MCF 10A (cell line): ENCODE measurements around the gene RRP9. TPM values are rescaled to one million over a fixed set of nuclear protein-coding genes. Genes with fewer than 3 reads are reported as not detected.
A peak's percentile ranks its signal among the peaks of the same experiment; 100 is the strongest.

Experiments
- BruUV-seq: library from RNA; stranded (reverse); fragments of 400-500 nt; replicated peaks from 2 replicates; lab custom pipeline; 2021; lab: Mats Ljungman, UMichigan
- CTCF ChIA-PET: fragments of 300-600 bp; sonication (Branson Sonifier 250); formaldehyde crosslinking; extraction: SDS; loops from one replicate; lab custom pipeline; 2021; ENCODE audit warnings: antibody characterized with exemption, inconsistent platforms; lab: Yijun Ruan, JAX
- POLR2A ChIA-PET: fragments of 300-600, 350-650 bp; sonication (Branson Sonifier 250); formaldehyde crosslinking; extraction: SDS; loops from one replicate; lab custom pipeline; 2020; ENCODE audit warnings: antibody characterized with exemption, inconsistent platforms; lab: Yijun Ruan, JAX
- DNase-seq: peaks from one replicate; pipeline ENCODE4 v3.0.0-alpha.2; 2018; ENCODE audit not compliant: unreplicated experiment
- H3K27ac Mint-ChIP-seq: one replicate; pipeline ENCODE4 v1.8.0; 2022; ENCODE audit warnings: mild to moderate bottlenecking, low read depth, mixed read lengths; ENCODE audit not compliant: unreplicated experiment
- H3K27me3 Mint-ChIP-seq: one replicate; pipeline ENCODE4 v1.8.0; 2022; ENCODE audit warnings: mixed read lengths; ENCODE audit not compliant: insufficient read depth, unreplicated experiment
- H3K36me3 Mint-ChIP-seq: one replicate; pipeline ENCODE4 v1.8.0; 2022; ENCODE audit warnings: mild to moderate bottlenecking, moderate library complexity, mixed read lengths; ENCODE audit not compliant: insufficient read depth, unreplicated experiment
- H3K4me1 Mint-ChIP-seq: one replicate; pipeline ENCODE4 v1.8.0; 2022; ENCODE audit warnings: mixed read lengths; ENCODE audit not compliant: insufficient read depth, unreplicated experiment
- H3K4me3 Mint-ChIP-seq: one replicate; pipeline ENCODE4 v1.8.0; 2022; ENCODE audit warnings: mild to moderate bottlenecking, moderate library complexity, mixed read lengths; ENCODE audit not compliant: unreplicated experiment
- H3K9me3 Mint-ChIP-seq: one replicate; pipeline ENCODE4 v1.8.0; 2022; ENCODE audit warnings: mixed read lengths; ENCODE audit not compliant: unreplicated experiment
- intact Hi-C: fragments of 100-400 bp; cut with micrococcal nuclease; formaldehyde crosslinking; loops from 2 replicates; pipeline ENCODE4 v1.14.1; 2022
- total RNA-seq: library from RNA; stranded (reverse); gene quantifications from 2 replicates; pipeline ENCODE4 v1.2.3, GENCODE V29; 2022
- TF ChIP-seq, protein P1 (sequence below): fragments of 200-600 bp; IDR thresholded peaks from one replicate; pipeline ENCODE4 v1.8.0; 2022; ENCODE audit warnings: antibody characterized with exemption, mild to moderate bottlenecking; ENCODE audit not compliant: unreplicated experiment

RRP9 gene
- total RNA-seq, 1 experiment from 2014 or later: 80.2 TPM

DNA sequence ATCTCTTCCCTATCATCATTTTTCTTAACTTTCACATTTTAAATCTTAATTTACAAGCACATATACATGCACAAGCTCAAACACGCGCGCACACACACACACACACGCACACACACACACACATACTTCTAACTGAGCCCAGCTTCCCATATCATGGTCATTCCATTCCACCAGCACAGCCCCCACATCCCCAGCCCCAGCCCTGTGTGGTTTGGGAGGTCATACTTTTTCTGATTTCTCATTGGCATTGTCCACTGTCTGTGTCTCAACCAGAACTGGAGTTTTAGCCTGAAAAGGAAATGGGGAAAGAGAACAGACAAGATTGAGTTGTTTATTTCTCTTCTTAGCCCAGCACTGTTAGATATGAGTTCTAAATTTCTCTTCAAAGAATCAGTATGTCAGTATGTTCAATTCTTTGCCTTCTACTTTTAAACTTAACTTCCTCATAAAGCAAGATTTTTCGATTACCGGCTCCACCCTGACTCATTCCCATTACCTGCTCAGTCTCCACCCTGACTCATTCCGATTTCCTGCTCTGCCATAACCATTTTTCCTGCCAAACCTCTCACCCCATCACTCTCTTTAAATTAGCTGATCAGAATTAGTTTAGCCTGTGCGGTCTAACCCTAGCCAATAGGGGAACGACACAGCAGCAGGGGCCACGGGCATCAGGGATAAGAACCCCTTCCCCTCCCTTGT, 44.9 kb downstream of the RRP9 start:
- DNase-seq: peak; percentile 6
- Mint-ChIP-seq H3K27me3 (peaks cover 3% of the 10 kb centered on the region), H3K4me1 (peaks cover 7% of the 10 kb centered on the region), H3K27ac (no peak overlapping the region), H3K4me3 (no peak overlapping the region), H3K36me3 (no peaks in the 10 kb centered on the region), H3K9me3 (no peaks in the 10 kb centered on the region)
- TF ChIP-seq, protein P1, sequence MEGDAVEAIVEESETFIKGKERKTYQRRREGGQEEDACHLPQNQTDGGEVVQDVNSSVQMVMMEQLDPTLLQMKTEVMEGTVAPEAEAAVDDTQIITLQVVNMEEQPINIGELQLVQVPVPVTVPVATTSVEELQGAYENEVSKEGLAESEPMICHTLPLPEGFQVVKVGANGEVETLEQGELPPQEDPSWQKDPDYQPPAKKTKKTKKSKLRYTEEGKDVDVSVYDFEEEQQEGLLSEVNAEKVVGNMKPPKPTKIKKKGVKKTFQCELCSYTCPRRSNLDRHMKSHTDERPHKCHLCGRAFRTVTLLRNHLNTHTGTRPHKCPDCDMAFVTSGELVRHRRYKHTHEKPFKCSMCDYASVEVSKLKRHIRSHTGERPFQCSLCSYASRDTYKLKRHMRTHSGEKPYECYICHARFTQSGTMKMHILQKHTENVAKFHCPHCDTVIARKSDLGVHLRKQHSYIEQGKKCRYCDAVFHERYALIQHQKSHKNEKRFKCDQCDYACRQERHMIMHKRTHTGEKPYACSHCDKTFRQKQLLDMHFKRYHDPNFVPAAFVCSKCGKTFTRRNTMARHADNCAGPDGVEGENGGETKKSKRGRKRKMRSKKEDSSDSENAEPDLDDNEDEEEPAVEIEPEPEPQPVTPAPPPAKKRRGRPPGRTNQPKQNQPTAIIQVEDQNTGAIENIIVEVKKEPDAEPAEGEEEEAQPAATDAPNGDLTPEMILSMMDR: no peak
- ChIA-PET POLR2A (no interaction called here), CTCF (no interaction called here)
- intact Hi-C loops: no loop called here
- no TSS peak for BruUV-seq

DNA sequence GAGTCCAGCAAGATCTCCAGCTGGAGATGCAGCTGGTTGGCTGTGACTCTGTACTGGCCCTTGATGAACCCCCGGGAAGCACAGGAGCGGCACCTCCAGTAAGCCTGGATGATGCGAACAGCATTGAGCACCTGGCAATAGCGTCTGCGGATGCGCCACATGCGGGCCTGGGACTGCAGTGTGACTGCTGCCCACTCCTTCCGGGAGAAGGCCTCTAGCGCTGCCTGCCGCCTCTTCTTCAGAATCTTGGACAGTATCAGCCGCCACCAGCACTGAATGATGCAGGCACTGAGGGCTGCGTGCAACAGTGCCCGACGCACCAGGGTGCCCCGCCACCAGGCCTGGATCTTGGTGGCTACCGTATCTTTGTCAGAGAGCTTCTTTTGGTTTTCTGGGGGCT, 46.8 kb downstream of the RRP9 start:
- Mint-ChIP-seq H3K4me1 (peaks cover 7% of the 10 kb centered on the region), H3K27me3 (peaks cover 21% of the 10 kb centered on the region), H3K27ac (no peak overlapping the region), H3K9me3 (no peaks in the 10 kb centered on the region), H3K36me3 (no peaks in the 10 kb centered on the region), H3K4me3 (no peak overlapping the region)
- ChIA-PET POLR2A (interaction anchor here (0.7 kb wide), 1 partner anchor 45 kb away, joined by 4 read pairs; no protein-coding TSS in a partner anchor), CTCF (interaction anchor here (0.6 kb wide), 1 partner anchor 83 kb away, joined by 3 read pairs; no protein-coding TSS in a partner anchor)
- intact Hi-C loops: no loop called here
- BruUV-seq: no TSS peak
- no peak for DNase-seq
- TF ChIP-seq, protein P1: no peak

DNA sequence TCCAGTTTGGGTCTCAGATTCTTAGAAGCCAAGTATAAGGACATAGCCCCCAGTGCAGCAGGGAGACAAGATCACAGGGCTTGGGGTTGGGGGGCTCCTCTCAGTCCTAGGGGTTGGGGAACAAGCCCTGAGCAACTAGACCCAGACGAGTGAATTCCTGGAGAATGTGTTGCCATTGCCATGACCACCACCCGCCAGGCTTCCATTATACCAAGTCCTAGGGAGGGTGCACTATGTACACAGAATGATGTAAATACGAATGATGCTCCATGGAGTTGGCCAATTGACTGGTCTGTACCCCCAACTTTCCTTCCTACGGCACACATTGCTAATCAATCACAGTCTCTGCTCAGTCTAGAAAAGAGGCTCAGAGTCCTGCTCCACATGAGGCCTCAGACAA, 47.3 kb downstream of the RRP9 start:
- no peak overlapping the region for H3K4me3 Mint-ChIP-seq
- H3K27ac Mint-ChIP-seq: no peak overlapping the region
- H3K27me3 Mint-ChIP-seq: peaks cover 23% of the 10 kb centered on the region
- DNase-seq: no peak
- ChIA-PET CTCF (interaction anchor here (0.6 kb wide), 1 partner anchor 82 kb away, joined by 3 read pairs; no protein-coding TSS in a partner anchor), POLR2A (interaction anchor here (0.7 kb wide), 1 partner anchor 44 kb away, joined by 4 read pairs; no protein-coding TSS in a partner anchor)
- TF ChIP-seq, protein P1: no peak
- H3K4me1 Mint-ChIP-seq: peaks cover 7% of the 10 kb centered on the region
- BruUV-seq: no TSS peak
- H3K36me3 Mint-ChIP-seq: no peaks in the 10 kb centered on the region
- intact Hi-C loops: no loop called here
- H3K9me3 Mint-ChIP-seq: no peaks in the 10 kb centered on the region

DNA sequence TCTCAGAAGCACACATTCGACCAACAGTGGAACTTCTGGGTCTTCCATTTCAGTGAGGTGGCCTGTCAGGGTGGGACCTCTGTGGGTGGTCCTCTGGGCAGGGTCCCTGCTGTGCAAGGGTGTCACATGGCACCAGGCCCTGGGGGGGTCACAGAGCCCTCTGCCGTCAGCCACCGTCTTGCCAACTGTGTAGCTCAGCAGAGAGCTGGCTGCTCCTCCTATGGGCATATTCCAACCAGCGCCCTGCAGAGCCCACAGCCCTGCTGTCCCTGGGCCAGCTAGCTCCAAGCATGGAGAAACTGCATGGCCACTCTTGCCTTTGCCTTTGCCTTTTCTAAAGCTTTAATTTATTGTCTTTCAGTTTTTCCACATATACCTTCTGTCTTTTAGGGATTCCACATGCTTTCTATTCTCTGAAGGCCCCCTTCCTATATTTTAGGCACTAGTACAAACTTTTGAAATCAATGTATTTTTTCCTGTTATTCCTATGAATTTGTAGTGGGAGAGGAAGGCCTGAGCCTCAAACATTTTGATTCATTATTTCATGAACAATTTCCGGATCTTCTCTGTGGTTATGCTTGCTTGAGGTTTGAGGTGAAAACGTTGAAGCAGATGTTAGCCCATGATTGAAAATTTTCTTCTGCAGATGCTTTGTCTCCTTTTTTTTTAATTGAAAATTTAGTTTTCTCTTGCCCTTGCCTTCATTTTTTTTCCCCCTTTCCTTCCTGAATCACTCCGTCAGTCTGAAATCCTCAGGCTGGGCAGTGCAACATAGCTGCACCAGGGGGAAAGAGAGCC, 50.3 kb downstream of the RRP9 start:
- intact Hi-C loops: no loop called here
- TF ChIP-seq, protein P1: no peak
- H3K27ac Mint-ChIP-seq: no peak overlapping the region
- no peak for DNase-seq
- no peaks in the 10 kb centered on the region for H3K9me3 Mint-ChIP-seq
- no peak overlapping the region for H3K4me3 Mint-ChIP-seq
- H3K27me3 Mint-ChIP-seq: peaks cover 23% of the 10 kb centered on the region
- H3K4me1 Mint-ChIP-seq: no peaks in the 10 kb centered on the region
- no TSS peak for BruUV-seq
- ChIA-PET CTCF (interaction anchor here (0.6 kb wide), 1 partner anchor 12 kb away, joined by 3 read pairs; the partner anchor contains the start of gene IQCF1), POLR2A (no interaction called here)
- H3K36me3 Mint-ChIP-seq: no peaks in the 10 kb centered on the region
